ENCODE data around the gene SBNO2. TPM values are rescaled to one million over a fixed set of nuclear protein-coding genes. Genes with fewer than 3 reads are reported as not detected.

SBNO2 gene
- total RNA-seq, 1 experiment from 2014 or later = 46.3 TPM

GRCh38 chr19:1136621-1137317 lies 37.3 kb downstream of the SBNO2 start:
- TF ChIP-seq CTCF (conservative IDR thresholded peaks at IDR 0.05) = no peak
- Histone ChIP-seq H3K23ac (ENCODE audit: insufficient read length, low read depth, low read length) (no peak overlapping the region), H4K91ac (ENCODE audit: insufficient read length, low read depth, low read length) (no peak overlapping the region), H4K5ac (ENCODE audit: insufficient read length, low read depth, low read length) (no peak overlapping the region), H3K14ac (ENCODE audit: insufficient read depth, low read length) (no peak overlapping the region), H2AFZ (ENCODE audit: low read length) (no peak overlapping the region), H3K9ac (ENCODE audit: extremely low read depth, insufficient read length, low read length) (no peak overlapping the region), H2BK20ac (ENCODE audit: low read depth, low read length, poor library complexity, severe bottlenecking) (no peak overlapping the region), H3K18ac (ENCODE audit: insufficient read length, low read depth, low read length) (no peak overlapping the region), H4K8ac (replicated peaks; ENCODE audit: insufficient read length, low read depth, low read length) (no peak overlapping the region), H2AK5ac (ENCODE audit: insufficient read length, low read length) (no peak overlapping the region), H2BK5ac (ENCODE audit: insufficient read length, low read length) (no peak overlapping the region), H3K79me2 (ENCODE audit: insufficient read depth, low read length) (no peaks in the 10 kb centered on the region; the same call in 1 of the 2 replicates), H3K79me1 (ENCODE audit: insufficient read depth, low read depth, low read length, poor library complexity, severe bottlenecking) (no peaks in the 10 kb centered on the region), H4K20me1 (ENCODE audit: control insufficient read depth, insufficient read depth, insufficient read length) (no peaks in the 10 kb centered on the region), H3K27ac (ENCODE audit: insufficient read length, low read depth, low read length) (no peak overlapping the region), H3T11ph (ENCODE audit: low read length) (no peak overlapping the region), H3K23me2 (ENCODE audit: insufficient read length, low read depth, low read length, poor library complexity, severe bottlenecking) (no peaks in the 10 kb centered on the region), H3K4me1 (ENCODE audit: insufficient read depth, low read length) (no peaks in the 10 kb centered on the region; the same call in 1 of the 2 replicates), H3K27me3 (ENCODE audit: insufficient read depth, low read length) (no peaks in the 10 kb centered on the region), H3K56ac (ENCODE audit: insufficient read length, low read depth, low read length) (no peak overlapping the region), H2BK120ac (ENCODE audit: low read depth, low read length, poor library complexity, severe bottlenecking) (no peak overlapping the region), H2BK12ac (ENCODE audit: insufficient read length, low read depth, low read length) (no peak overlapping the region), H2BK15ac (ENCODE audit: low read depth, low read length) (no peak overlapping the region), H3K4me2 (ENCODE audit: insufficient read depth, insufficient read length, low read length) (no peak overlapping the region), H3K9me3 (ENCODE audit: control insufficient read depth, low read depth, low read length) (no peaks in the 10 kb centered on the region), H3K4ac (ENCODE audit: low read depth, low read length) (no peak overlapping the region)
- no peak for DNase-seq
- WGBS (ENCODE audit: extremely low coverage, insufficient read length, low lambda C conversion rate) = no CpG with 5 or more reads among the region's 25 CpGs
- H3K4me1 Mint-ChIP-seq = peaks cover 3 to 11% of the 10 kb centered on the region in 2 experiments
- peaks cover 4 to 19% (median 12%) of the 10 kb centered on the region in 3 experiments; a peak in 6 of 7 replicates for H3K36me3 Mint-ChIP-seq (ENCODE audit: insufficient read depth in 1 of 3, low read depth in 3 of 3)
- H3K4me3 Mint-ChIP-seq = no peak overlapping the region; a peak in 1 of 5 replicates
- no peaks in the 10 kb centered on the region for H3K9me3 Mint-ChIP-seq
- no peaks in the 10 kb centered on the region for H3K27me3 Mint-ChIP-seq (ENCODE audit: low read depth)
- peak overlapping the region; percentile 87 to 93 (median 89); a peak in 5 of 7 replicates for H3K27ac Mint-ChIP-seq
